Tibial nerve (tissue), 4 donors: Measurements from ENCODE around the gene MYL9. TPM values are rescaled to one million over a fixed set of nuclear protein-coding genes. Genes with fewer than 3 reads are reported as not detected.

Experiments
- DNase-seq, 2 donors: peaks; one replicate each; pipeline ENCODE4 v3.0.0-alpha.2; 2019; ENCODE audit warnings: low spot score in 2 of 2
- H3K27ac ChIP-seq, 4 donors: fragments of 200-600 bp; sonication (generic) in 3 of 4; one replicate each; pipeline ENCODE4 v1.5.1; 2017 to 2019; ENCODE audit warnings: mild to moderate bottlenecking in 1 of 4
- H3K27me3 ChIP-seq, 2 donors: fragments of 200-600 bp; sonication (generic) in 1 of 2; one replicate each; pipeline versions ENCODE4 v1.5.1 to v1.6.0; 2017 to 2019
- H3K36me3 ChIP-seq, 3 donors: fragments of 200-600 bp; sonication (generic); one replicate each; pipeline ENCODE4 v1.5.1; 2018 to 2019
- H3K4me1 ChIP-seq, 4 donors: fragments of 200-600 bp; sonication (generic) in 3 of 4; one replicate each; pipeline ENCODE4 v1.5.1; 2017 to 2019
- H3K4me3 ChIP-seq, 4 donors: fragments of 200-600 bp; sonication (generic) in 3 of 4; one replicate each; pipeline ENCODE4 v1.5.1; 2017 to 2019; ENCODE audit warnings: mild to moderate bottlenecking in 1 of 4, moderate library complexity in 1 of 4
- H3K9me3 ChIP-seq, 4 donors: fragments of 200-600 bp; sonication (generic) in 3 of 4; one replicate each; pipeline ENCODE4 v1.5.1; 2017 to 2019
- CTCF ChIP-seq, 5 experiments: fragments of 200-600 bp in 3 of 5; fragments of 450-650 bp in 2 of 5; sonication (generic) in 3 of 5; IDR thresholded peaks; one replicate each; pipeline ENCODE4 v1.5.1; 2016 to 2019; ENCODE audit warnings: antibody characterized with exemption in 5 of 5, mild to moderate bottlenecking in 3 of 5, moderate library complexity in 2 of 5
- EP300 ChIP-seq, 2 donors: sonication (generic); formaldehyde crosslinking; IDR thresholded peaks; one replicate each; pipeline ENCODE4 v1.6.1; 2017; ENCODE audit warnings: antibody characterized with exemption in 2 of 2, mild to moderate bottlenecking in 1 of 2
- POLR2A ChIP-seq, 2 donors: fragments of 450-650 bp; IDR thresholded peaks; one replicate each; pipeline ENCODE4 v1.6.1; 2017; ENCODE audit warnings: antibody characterized with exemption in 2 of 2, mild to moderate bottlenecking in 2 of 2, moderate library complexity in 2 of 2
- WGBS, 2 donors: methylation state at CpG; one replicate each; pipeline ENCODE4 v1.1.5; 2018; 5-methylcytosine and 5-hydroxymethylcytosine counted together
- total RNA-seq, 4 donors: library from RNA; depleted of rRNA; stranded (reverse); fragments of >200 nt; gene quantifications; one replicate each; pipeline ENCODE4 v1.1.0, GENCODE V29; 2016

MYL9 gene
- total RNA-seq, 4 donors from 2014 or later, result 140 to 245 (median 219) TPM

- Histone ChIP-seq H3K4me1 (peaks cover 0 to 67% (median 23%) of the 10 kb centered on the region in 4 donors), H3K27ac (peak overlapping the region; percentile 87 to 98 (median 94)), H3K4me3 (peak overlapping the region; percentile 60 to 82 (median 70)), H3K36me3 (peaks cover 0 to 36% (median 0%) of the 10 kb centered on the region in 3 donors), H3K27me3 (no peaks in the 10 kb centered on the region), H3K9me3 (no peaks in the 10 kb centered on the region)
- 37 to 49% methylated on average over 13 to 14 of the region's 14 CpGs for WGBS, 2 donors
- peak; percentile 93 to 95 for DNase-seq
- TF ChIP-seq EP300 (IDR thresholded peaks at IDR 0.05) (peak; percentile 52 to 88), POLR2A (IDR thresholded peaks at IDR 0.05) (peak in 1 of 2 donors; percentile 51), CTCF (IDR thresholded peaks at IDR 0.05) (no peak)
Measured at GRCh38 chr20:36543184-36544133, 2.1 kb downstream of the MYL9 start.

- H3K36me3 ChIP-seq, result peaks cover 0 to 45% (median 0%) of the 10 kb centered on the region in 3 donors
- H3K9me3 ChIP-seq, result no peaks in the 10 kb centered on the region
- peak overlapping the region; percentile 87 to 98 (median 94) for H3K27ac ChIP-seq
- TF ChIP-seq EP300 (IDR thresholded peaks at IDR 0.05) (peak in 1 of 2 donors; percentile 12), CTCF (IDR thresholded peaks at IDR 0.05) (peak in 1 of 5 experiments; percentile 15), POLR2A (IDR thresholded peaks at IDR 0.05) (no peak)
- peaks cover 0 to 64% (median 23%) of the 10 kb centered on the region in 4 donors for H3K4me1 ChIP-seq
- peak overlapping the region in 3 of 4 donors; percentile 60 to 82 (median 78) for H3K4me3 ChIP-seq
- WGBS, 2 donors, result 53 to 58% methylated on average over 13 to 15 of the region's 15 CpGs
- no peak for DNase-seq
- H3K27me3 ChIP-seq, result no peaks in the 10 kb centered on the region
Measured at GRCh38 chr20:36544134-36545018, 3.1 kb downstream of the MYL9 start.

DNA sequence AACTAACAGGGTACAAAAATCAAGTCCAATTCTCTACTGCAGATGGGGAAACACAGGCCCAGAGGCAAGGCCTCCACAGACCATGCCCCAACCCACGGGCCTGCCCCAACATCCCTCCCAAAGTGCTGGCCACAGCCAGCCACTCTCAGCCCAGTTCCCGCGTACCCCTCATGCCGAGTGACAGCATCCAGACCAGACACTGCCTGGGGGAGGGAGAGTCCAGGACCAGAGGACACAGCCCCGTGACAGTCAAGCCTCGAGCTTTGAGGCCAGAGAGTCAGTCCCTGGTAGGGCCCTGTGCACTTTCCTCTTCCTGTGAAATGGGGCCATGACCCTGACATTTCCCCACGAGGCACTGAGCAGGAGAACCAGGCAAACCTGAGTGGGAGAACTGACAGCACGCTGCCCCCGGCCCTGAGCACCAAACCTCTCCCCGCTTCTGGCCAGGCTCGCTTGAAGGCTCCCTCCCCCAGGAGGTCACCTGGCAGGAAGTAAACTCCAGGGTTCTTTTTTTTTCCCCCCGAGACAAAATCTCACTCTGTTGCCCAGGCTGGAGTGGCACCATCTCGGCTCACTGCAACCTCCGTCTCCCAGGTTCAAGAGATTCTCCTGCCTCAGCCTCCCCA, 4.9 kb downstream of the MYL9 start:
- DNase-seq, result no peak
- WGBS, 2 donors, result 58 to 59% methylated on average over 14 of the region's 14 CpGs
- Histone ChIP-seq H3K27me3 (no peaks in the 10 kb centered on the region), H3K27ac (peak overlapping the region in 3 of 4 donors; percentile 28 to 98 (median 97)), H3K36me3 (peaks cover 0 to 50% (median 0%) of the 10 kb centered on the region in 3 donors), H3K4me1 (peaks cover 0 to 69% (median 26%) of the 10 kb centered on the region in 4 donors), H3K4me3 (no peak overlapping the region), H3K9me3 (no peaks in the 10 kb centered on the region)
- TF ChIP-seq EP300 (IDR thresholded peaks at IDR 0.05) (no peak), POLR2A (IDR thresholded peaks at IDR 0.05) (no peak), CTCF (IDR thresholded peaks at IDR 0.05) (no peak)

GRCh38 chr20:36547186-36548005, 6.1 kb downstream of the MYL9 start:
- Histone ChIP-seq H3K27me3 (no peaks in the 10 kb centered on the region), H3K27ac (peak overlapping the region in 1 of 4 donors; percentile 2), H3K4me1 (peaks cover 0 to 67% (median 24%) of the 10 kb centered on the region in 4 donors), H3K36me3 (peaks cover 0 to 50% (median 0%) of the 10 kb centered on the region in 3 donors), H3K9me3 (no peaks in the 10 kb centered on the region), H3K4me3 (no peak overlapping the region)
- TF ChIP-seq POLR2A (IDR thresholded peaks at IDR 0.05) (no peak), EP300 (IDR thresholded peaks at IDR 0.05) (no peak), CTCF (IDR thresholded peaks at IDR 0.05) (no peak)
- WGBS, 2 donors, result 70 to 74% methylated on average over 12 of the region's 12 CpGs
- DNase-seq, result no peak
